Esophagus (tissue), 2 donors: ENCODE measurements around the gene TBC1D2B. TPM values are rescaled to one million over a fixed set of nuclear protein-coding genes. Genes with fewer than 3 reads are reported as not detected.
"Not testable (repeated sequence)": the region's sequence is repeated elsewhere in the genome, so short reads cannot be mapped to it uniquely, and the experiment has no call there.

Source experiments
- H3K27ac ChIP-seq, 2 donors: one replicate each; pipeline ENCODE4 v1.5.1; 2013; ENCODE audit warnings: low read depth in 2 of 2, mild to moderate bottlenecking in 2 of 2, inconsistent platforms in 1 of 2, low read length in 1 of 2, moderate library complexity in 1 of 2
- H3K27me3 ChIP-seq, 2 donors: one replicate each; pipeline ENCODE4 v1.6.1; 2013; ENCODE audit warnings: low read length in 2 of 2, control low read depth in 1 of 2, mild to moderate bottlenecking in 1 of 2; ENCODE audit not compliant: insufficient read depth in 2 of 2, control insufficient read depth in 1 of 2
- H3K36me3 ChIP-seq, 2 donors: one replicate each; pipeline ENCODE4 v1.6.1; 2013; ENCODE audit warnings: low read length in 1 of 2; ENCODE audit not compliant: control insufficient read depth in 2 of 2, insufficient read depth in 2 of 2
- H3K4me1 ChIP-seq, 2 donors: one replicate each; pipeline ENCODE4 v1.6.1; 2013; ENCODE audit warnings: low read length in 1 of 2; ENCODE audit not compliant: control insufficient read depth in 2 of 2, insufficient read depth in 2 of 2
- H3K4me3 ChIP-seq, 2 donors: one replicate each; pipeline ENCODE4 v1.5.1; 2013; ENCODE audit warnings: low read length in 2 of 2, mild to moderate bottlenecking in 2 of 2, low read depth in 1 of 2, moderate library complexity in 1 of 2
- H3K9me3 ChIP-seq, 2 donors: one replicate each; pipeline ENCODE4 v1.6.1; 2013; ENCODE audit warnings: mild to moderate bottlenecking in 2 of 2, low read depth in 1 of 2, low read length in 1 of 2, moderate library complexity in 1 of 2; ENCODE audit not compliant: control insufficient read depth in 2 of 2, insufficient read depth in 1 of 2
- WGBS, 2 donors: extraction: QIAGEN DNeasy Blood & Tissue Kit; methylation state at CpG; one replicate each; pipeline ENCODE4 v1.1.7; 2013; 5-methylcytosine and 5-hydroxymethylcytosine counted together
- polyA plus RNA-seq, 2 donors: library from polyadenylated mRNA; stranded (reverse); fragments of 200-250 nt; gene quantifications; one replicate each; pipeline ENCODE4 v1.2.3, GENCODE V29; 2013
- donor health status: healthy with polysubstance abuse.
- donor health status: Bipolar disorder and iron deficiency.

TBC1D2B gene
- polyA plus RNA-seq, 2 donors, result 5.1 to 7.0 TPM

GRCh38 chr15:77950470-77950869 is 127.0 kb downstream of the TBC1D2B start:
- not testable (repeated sequence) for H3K36me3 ChIP-seq, H3K27me3 ChIP-seq, H3K4me3 ChIP-seq, H3K4me1 ChIP-seq, H3K27ac ChIP-seq, H3K9me3 ChIP-seq
- 92 to 93% methylated on average over 1 of the region's 2 CpGs for WGBS, 2 donors

- Histone ChIP-seq H3K36me3 (no peaks in the 10 kb centered on the region), H3K27ac (no peak overlapping the region), H3K4me1 (no peaks in the 10 kb centered on the region), H3K9me3 (no peaks in the 10 kb centered on the region), H3K4me3 (no peak overlapping the region), H3K27me3 (no peaks in the 10 kb centered on the region)
- WGBS, 2 donors, result 71 to 80% methylated on average over 2 of the region's 2 CpGs
Measured at GRCh38 chr15:77945566-77945965, 131.9 kb downstream of the TBC1D2B start.

Other genes starting within 250 kb of the TBC1D2B start
- gene SH2D7, start 14.8 kb upstream of the TBC1D2B start, polyA plus RNA-seq, result not detected
- gene CIB2, start 53.7 kb upstream of the TBC1D2B start, polyA plus RNA-seq, result 1 to 10 TPM in 1 of 2 donors, under 1 TPM in 1; 0.49 to 2.6 TPM
- 10 to 100 TPM; 20.0 to 37.6 TPM for gene IDH3A, start 71.7 kb upstream of the TBC1D2B start, polyA plus RNA-seq
- gene ACSBG1, start 156.9 kb upstream of the TBC1D2B start, polyA plus RNA-seq, result under 1 TPM; 0.10 to 0.11 TPM
- 10 to 100 TPM; 11.8 to 14.6 TPM for gene DNAJA4, start 186.9 kb upstream of the TBC1D2B start, polyA plus RNA-seq
- gene SKIC8, start 221.9 kb upstream of the TBC1D2B start, polyA plus RNA-seq, result 10 to 100 TPM; 29.4 to 53.3 TPM